ENCODE results near the gene TET3. TPM values are rescaled to one million over a fixed set of nuclear protein-coding genes. Genes with fewer than 3 reads are reported as not detected.

Gene TET3
- total RNA-seq, 4 donors from 2014 or later: 52.8 to 54.8 (median 54.1) TPM

DNA sequence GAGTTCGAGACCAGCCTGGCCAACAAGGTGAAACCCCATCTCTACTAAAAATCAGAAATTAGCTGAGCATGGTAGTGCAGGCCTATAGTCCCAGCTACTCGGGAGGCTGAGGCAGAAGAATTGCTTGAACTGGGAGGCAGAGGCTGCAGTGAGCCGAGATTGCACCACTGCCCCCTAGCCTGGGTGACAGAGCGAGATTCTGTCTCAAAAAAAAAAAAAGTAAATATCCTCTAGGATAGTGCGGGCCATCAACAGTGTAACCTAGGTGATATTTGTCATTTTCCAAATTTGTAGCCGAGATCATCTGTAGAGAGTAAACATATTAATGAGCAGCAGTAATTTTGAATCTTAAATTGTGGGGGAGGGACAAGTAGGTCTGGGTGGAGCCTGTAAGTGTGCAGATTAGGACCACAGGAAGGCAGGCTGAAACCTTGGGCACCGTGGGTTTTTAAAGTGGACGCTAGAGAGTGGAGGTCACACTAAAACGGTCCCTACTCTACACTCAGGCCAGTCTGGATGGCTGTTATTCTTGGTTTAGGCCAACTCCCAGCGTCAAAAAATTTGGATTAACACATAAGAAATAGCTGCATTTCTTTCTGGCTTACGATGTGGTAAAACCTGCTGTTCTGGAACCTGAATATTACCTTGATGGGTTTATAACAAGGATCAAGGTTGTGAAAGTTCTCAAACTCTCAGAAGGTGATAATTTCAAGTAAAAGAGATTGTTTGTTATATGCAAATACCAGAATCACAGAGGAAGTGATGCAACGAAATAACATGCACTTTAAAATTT is 22.7 kb upstream of the TET3 start:
- DNase-seq (ENCODE audit: low spot score in 2 of 2): peak in 1 of 2 donors; percentile 12
- 82 to 89% methylated on average over 12 of the region's 12 CpGs for WGBS, 2 donors
- TF ChIP-seq, protein P1, sequence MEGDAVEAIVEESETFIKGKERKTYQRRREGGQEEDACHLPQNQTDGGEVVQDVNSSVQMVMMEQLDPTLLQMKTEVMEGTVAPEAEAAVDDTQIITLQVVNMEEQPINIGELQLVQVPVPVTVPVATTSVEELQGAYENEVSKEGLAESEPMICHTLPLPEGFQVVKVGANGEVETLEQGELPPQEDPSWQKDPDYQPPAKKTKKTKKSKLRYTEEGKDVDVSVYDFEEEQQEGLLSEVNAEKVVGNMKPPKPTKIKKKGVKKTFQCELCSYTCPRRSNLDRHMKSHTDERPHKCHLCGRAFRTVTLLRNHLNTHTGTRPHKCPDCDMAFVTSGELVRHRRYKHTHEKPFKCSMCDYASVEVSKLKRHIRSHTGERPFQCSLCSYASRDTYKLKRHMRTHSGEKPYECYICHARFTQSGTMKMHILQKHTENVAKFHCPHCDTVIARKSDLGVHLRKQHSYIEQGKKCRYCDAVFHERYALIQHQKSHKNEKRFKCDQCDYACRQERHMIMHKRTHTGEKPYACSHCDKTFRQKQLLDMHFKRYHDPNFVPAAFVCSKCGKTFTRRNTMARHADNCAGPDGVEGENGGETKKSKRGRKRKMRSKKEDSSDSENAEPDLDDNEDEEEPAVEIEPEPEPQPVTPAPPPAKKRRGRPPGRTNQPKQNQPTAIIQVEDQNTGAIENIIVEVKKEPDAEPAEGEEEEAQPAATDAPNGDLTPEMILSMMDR (IDR thresholded peaks at IDR 0.05): no peak
- TF ChIP-seq POLR2A (IDR thresholded peaks at IDR 0.05): no peak
- intact Hi-C loops (cut with DNase I; ENCODE audit: low total_unique reads): no loop called here
- no peak overlapping the region for H3K4me3 ChIP-seq (ENCODE audit: low read depth, poor library complexity, severe bottlenecking)

DNA sequence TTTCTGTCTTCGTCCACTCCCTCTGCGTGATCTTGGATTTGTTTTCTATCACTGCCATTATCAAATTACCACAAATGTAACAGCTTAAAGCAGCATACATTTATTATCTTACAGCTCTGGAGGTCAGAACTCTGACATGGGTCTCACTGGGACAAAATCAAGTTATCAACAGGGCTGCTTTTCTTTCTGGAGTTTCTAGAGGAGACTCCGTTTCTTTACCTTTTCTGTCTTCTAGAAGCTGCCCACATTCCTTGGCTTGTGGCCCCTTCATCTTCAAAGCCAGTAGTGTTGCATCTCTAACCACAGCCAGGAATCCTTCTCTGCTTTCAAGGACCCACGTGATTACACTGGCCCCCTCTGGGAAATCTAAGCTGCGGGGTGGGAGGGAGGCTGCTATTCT is 21.9 kb upstream of the TET3 start:
- TF ChIP-seq POLR2A (IDR thresholded peaks at IDR 0.05): no peak
- TF ChIP-seq, protein P1 (IDR thresholded peaks at IDR 0.05): no peak
- DNase-seq (ENCODE audit: low spot score in 2 of 2): peak in 1 of 2 donors; percentile 10
- intact Hi-C loops (cut with DNase I; ENCODE audit: low total_unique reads): no loop called here
- no peak overlapping the region for H3K4me3 ChIP-seq (ENCODE audit: low read depth, poor library complexity, severe bottlenecking)
- 59 to 68% methylated on average over 5 of the region's 5 CpGs for WGBS, 2 donors

DNA sequence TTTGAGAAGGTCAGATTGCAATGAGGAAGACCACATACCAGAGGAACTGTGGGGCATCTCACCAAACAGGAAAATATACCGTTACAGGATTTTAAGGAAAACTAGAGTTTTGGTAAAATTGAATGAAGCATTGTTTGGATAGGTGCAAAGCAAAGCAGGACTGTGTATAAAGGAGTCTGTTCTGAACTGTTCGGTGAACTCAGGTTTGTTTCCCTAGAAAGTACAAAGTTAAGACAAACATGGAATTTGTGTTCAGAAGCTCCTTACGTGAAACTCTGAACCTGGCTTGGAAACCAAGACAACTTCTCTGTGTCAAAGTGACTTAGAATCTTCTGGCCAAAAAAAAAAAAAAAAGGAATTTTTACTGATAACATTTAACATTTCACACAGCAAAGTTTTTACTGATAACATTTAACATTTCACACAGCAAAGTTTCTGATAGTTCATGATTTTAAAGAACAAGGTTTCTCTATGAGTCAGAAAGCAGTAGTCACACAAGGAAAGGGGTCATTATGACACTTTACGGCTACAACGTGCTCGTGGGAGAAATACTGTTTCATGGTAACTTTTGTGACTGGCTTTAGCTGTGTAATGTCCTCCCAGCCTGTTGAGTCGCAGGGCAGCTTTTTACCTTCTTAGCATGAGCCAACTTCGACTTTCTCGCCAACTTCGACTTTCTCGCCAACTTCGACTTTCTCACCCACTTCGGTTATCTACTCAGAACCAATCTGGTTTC is 21.2 kb upstream of the TET3 start:
- TF ChIP-seq, protein P1 (IDR thresholded peaks at IDR 0.05): no peak
- TF ChIP-seq POLR2A (IDR thresholded peaks at IDR 0.05): no peak
- WGBS, 2 donors: 79 to 91% methylated on average over 13 of the region's 13 CpGs
- H3K4me3 ChIP-seq (ENCODE audit: low read depth, poor library complexity, severe bottlenecking): no peak overlapping the region
- intact Hi-C loops (cut with DNase I; ENCODE audit: low total_unique reads): no loop called here
- peak in 1 of 2 donors; percentile 23 for DNase-seq (ENCODE audit: low spot score in 2 of 2)

DNA sequence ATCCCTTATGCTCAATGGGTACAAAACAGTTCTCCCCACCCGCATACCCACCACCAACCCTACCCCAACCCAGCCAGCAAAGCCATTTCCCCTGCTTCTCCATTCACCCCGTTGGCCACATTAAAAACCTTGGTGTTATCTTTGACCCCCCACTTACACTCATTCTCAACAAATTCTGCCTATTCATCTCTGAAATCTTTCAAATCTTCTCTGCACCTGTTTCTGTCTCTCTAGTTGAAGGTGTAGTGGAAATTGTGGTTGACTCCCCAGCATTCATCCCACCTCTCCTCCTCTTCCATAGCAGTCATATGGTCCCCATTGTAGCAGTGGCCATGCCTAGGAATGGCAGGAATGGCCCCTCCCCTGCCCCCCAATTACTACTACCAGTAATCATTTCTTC is 20.5 kb upstream of the TET3 start:
- DNase-seq (ENCODE audit: low spot score in 2 of 2): peak in 1 of 2 donors; percentile 8
- TF ChIP-seq POLR2A (IDR thresholded peaks at IDR 0.05): no peak
- TF ChIP-seq, protein P1 (IDR thresholded peaks at IDR 0.05): no peak
- 85 to 86% methylated on average over 2 of the region's 2 CpGs for WGBS, 2 donors
- no peak overlapping the region for H3K4me3 ChIP-seq (ENCODE audit: low read depth, poor library complexity, severe bottlenecking)
- intact Hi-C loops (cut with DNase I; ENCODE audit: low total_unique reads): no loop called here

DNA sequence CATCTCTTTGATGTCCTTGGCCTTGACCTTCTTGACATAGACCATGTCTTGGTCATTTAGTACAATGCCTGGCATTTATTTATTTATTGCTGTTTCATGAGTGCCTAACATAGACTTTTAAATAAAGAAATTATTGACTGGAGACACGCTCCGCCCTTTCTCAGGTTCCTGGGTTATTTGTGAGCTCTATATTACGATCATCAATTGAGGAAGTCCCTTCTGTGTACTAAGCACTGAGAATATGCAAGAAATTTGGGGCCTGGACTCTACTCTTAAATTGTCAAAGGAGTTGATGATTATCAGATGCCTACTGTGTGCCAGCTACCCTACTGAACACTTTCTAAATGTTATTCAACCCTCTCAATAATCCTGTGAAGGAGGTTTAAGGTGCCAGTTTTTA is 19.7 kb upstream of the TET3 start:
- WGBS, 2 donors: 94% methylated on average over 3 of the region's 3 CpGs
- no peak for DNase-seq (ENCODE audit: low spot score in 2 of 2)
- intact Hi-C loops (cut with DNase I; ENCODE audit: low total_unique reads): no loop called here
- no peak overlapping the region for H3K4me3 ChIP-seq (ENCODE audit: low read depth, poor library complexity, severe bottlenecking)
- TF ChIP-seq, protein P1 (IDR thresholded peaks at IDR 0.05): no peak
- TF ChIP-seq POLR2A (IDR thresholded peaks at IDR 0.05): no peak

Measured in lower leg skin (tissue), 4 donors.